Measurements from ENCODE around the gene ERCC8. TPM values are rescaled to one million over a fixed set of nuclear protein-coding genes. Genes with fewer than 3 reads are reported as not detected.

The ERCC8 gene
- total and polyA plus RNA-seq, 10 of the 15 experiments (the other 5 are each of a cell fraction or from before 2014, with no cell fraction given) = 10.4 to 31.2 (median 16.4) TPM

- CTCF ChIA-PET = interaction anchor here (3.2 kb wide), 1 partner anchor 14 kb away, joined by 18 read pairs; no protein-coding TSS in a partner anchor
- WGBS (ENCODE audit: insufficient coverage, insufficient replicate concordance, low lambda C conversion rate, missing lambda C conversion rate) = 5% methylated on average over 18 of the region's 18 CpGs
- in situ Hi-C loops (cut with MboI) (loop anchor here (25.0 kb wide), 1 partner anchor 258 kb away; no protein-coding TSS in a partner anchor), intact Hi-C loops (cut with micrococcal nuclease; ENCODE audit: unreplicated experiment) (loop anchor here (5.0 kb wide), 2 partner anchors 248 to 387 kb away; partner anchors contain the start of gene ZSWIM6)
- FAIRE-seq (peak; percentile 7), DNase-seq (ENCODE audit: low read depth, low spot score) (peak; percentile 11), ATAC-seq (peak; percentile 61)
- RAD21 ChIA-PET (ENCODE audit: unreplicated experiment) = interaction anchor here (1.7 kb wide), 1 partner anchor 13 kb away, joined by 6 read pairs; no protein-coding TSS in a partner anchor
- peak overlapping the region; percentile 98 for H3K4me3 ChIP-seq
- peaks cover 50% of the 10 kb centered on the region for H3K79me2 ChIP-seq (ENCODE audit: control insufficient read depth, insufficient read depth, low read length)
- no TSS peak for BruUV-seq (replicated peaks)
- H3K36me3 ChIP-seq (ENCODE audit: control insufficient read depth in 2 of 2, insufficient read depth in 2 of 2, low read length in 1 of 2) = no peaks in the 10 kb centered on the region
- no peaks in the 10 kb centered on the region for H4K20me1 ChIP-seq (ENCODE audit: control insufficient read depth, insufficient read depth)
- peak overlapping the region; percentile 82 for H3K9ac ChIP-seq (ENCODE audit: control insufficient read depth, insufficient read depth, low read length)
- H3K27ac ChIP-seq (ENCODE audit: control insufficient read depth, insufficient read depth) = peak overlapping the region; percentile 83
- POLR2A ChIA-PET = no interaction called here
- TF ChIP-seq JUNB (IDR thresholded peaks at IDR 0.05) (no peak), FOXM1 (IDR thresholded peaks at IDR 0.05; ENCODE audit: low read depth, low read length) (no peak), CREM (IDR thresholded peaks at IDR 0.05; ENCODE audit: low read depth) (0 out of 2 replicates have a peak, but pooled peaks have one; percentile 18), TCF3 (IDR thresholded peaks at IDR 0.05; ENCODE audit: borderline replicate concordance, insufficient read depth, low read depth, low read length) (no peak), CBX3 (IDR thresholded peaks at IDR 0.05; ENCODE audit: borderline replicate concordance, low read depth) (no peak), ASH2L (IDR thresholded peaks at IDR 0.05; ENCODE audit: borderline replicate concordance, low read depth) (peak; percentile 14; the same call in 1 of the 2 replicates), PRDM15 (CRISPR knock-in tag; IDR thresholded peaks at IDR 0.05) (no peak), RELA (IDR thresholded peaks at IDR 0.05; ENCODE audit: borderline replicate concordance, partially characterized antibody) (no peak)
- H3K4me1 ChIP-seq (ENCODE audit: control insufficient read depth, insufficient read depth, low read length) = no peaks in the 10 kb centered on the region
- no peaks in the 10 kb centered on the region; the same call in 1 of the 3 replicates for H3K9me3 ChIP-seq (replicated peaks; ENCODE audit: control insufficient read depth, insufficient read depth, low read length)
- H3K4me2 ChIP-seq (ENCODE audit: control insufficient read depth, insufficient read depth) = peak overlapping the region; percentile 93
- H3K27me3 ChIP-seq (replicated peaks in 1 of 2; ENCODE audit: control insufficient read depth in 2 of 2, insufficient read depth in 2 of 2, low read length in 1 of 2) = no peaks in the 10 kb centered on the region
- peak overlapping the region; percentile 88 for H2AFZ ChIP-seq (ENCODE audit: control insufficient read depth, low read depth, low read length)
- SMC1A ChIA-PET (ENCODE audit: uncharacterized antibody, unreplicated experiment) = interaction anchor here (1.0 to 2.0 kb wide), 5 partner anchors 8 to 721 kb away, joined by 3 to 6 read pairs (median 4); no protein-coding TSS in a partner anchor
Measured at GRCh38 chr5:60945813-60946187, 930 bp upstream of the ERCC8 start.
